LNCaP clone FGC (cell line): ENCODE results near the gene TMEM117.

Source experiments
- DNase-seq: peaks from one replicate; pipeline ENCODE4 v3.0.0-alpha.2; 2011; ENCODE audit warnings: low read depth
- H3K4me3 ChIP-seq: 2 replicates; pipeline ENCODE4 v1.5.1; 2011; ENCODE audit warnings: mild to moderate bottlenecking, low read depth, low read length, control low read depth
- TF ChIP-seq, protein P1 (sequence below): IDR thresholded peaks from 2 replicates; pipeline ENCODE4 v1.5.1; 2012; ENCODE audit warnings: mild to moderate bottlenecking; ENCODE audit not compliant: control insufficient read depth, insufficient read depth; ENCODE audit errors: extremely low read depth

The TMEM117 gene

DNA sequence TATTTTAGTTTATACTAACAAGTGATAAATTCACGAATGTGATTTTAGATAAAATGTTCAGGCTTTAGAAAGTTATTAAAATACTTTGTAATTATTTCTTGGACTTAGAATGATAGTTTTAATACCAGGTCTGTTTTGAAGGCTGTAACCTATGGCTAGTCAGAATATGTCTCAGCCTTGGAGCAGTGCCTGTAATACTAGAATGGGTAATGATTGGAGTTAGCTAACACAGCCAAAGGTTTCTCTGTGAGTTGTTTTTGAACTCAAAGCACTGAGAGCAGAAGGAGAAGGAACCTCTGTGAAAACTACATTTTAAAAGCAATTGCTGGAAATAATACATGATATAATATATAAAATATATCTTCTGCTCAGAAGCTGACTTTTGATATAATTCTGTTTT, 110.1 kb downstream of the TMEM117 start:
- DNase-seq, result no peak
- no peak overlapping the region for H3K4me3 ChIP-seq
- TF ChIP-seq, protein P1, sequence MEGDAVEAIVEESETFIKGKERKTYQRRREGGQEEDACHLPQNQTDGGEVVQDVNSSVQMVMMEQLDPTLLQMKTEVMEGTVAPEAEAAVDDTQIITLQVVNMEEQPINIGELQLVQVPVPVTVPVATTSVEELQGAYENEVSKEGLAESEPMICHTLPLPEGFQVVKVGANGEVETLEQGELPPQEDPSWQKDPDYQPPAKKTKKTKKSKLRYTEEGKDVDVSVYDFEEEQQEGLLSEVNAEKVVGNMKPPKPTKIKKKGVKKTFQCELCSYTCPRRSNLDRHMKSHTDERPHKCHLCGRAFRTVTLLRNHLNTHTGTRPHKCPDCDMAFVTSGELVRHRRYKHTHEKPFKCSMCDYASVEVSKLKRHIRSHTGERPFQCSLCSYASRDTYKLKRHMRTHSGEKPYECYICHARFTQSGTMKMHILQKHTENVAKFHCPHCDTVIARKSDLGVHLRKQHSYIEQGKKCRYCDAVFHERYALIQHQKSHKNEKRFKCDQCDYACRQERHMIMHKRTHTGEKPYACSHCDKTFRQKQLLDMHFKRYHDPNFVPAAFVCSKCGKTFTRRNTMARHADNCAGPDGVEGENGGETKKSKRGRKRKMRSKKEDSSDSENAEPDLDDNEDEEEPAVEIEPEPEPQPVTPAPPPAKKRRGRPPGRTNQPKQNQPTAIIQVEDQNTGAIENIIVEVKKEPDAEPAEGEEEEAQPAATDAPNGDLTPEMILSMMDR, result no peak

DNA sequence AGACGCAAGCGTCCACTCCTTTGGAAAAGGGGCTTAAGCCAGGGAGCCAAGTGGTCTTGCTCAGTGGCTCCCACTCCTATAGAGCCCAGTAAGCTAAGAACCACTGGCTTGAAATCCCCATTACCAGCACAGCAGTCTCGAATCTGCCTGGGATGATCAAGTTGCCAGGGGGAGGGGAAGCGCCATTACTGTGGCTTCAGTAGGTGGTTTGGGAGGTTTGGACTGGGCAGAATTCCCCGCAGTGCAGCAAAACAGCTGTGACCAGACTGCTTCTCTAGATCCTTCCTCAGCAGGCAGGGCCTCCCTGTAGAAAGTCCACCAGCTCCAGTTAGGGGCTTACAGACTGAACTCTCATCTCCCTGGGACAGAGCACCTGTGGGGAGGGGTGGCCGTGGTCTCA, 115.4 kb downstream of the TMEM117 start:
- DNase-seq, result no peak
- TF ChIP-seq, protein P1, result no peak
- H3K4me3 ChIP-seq, result no peak overlapping the region

DNA sequence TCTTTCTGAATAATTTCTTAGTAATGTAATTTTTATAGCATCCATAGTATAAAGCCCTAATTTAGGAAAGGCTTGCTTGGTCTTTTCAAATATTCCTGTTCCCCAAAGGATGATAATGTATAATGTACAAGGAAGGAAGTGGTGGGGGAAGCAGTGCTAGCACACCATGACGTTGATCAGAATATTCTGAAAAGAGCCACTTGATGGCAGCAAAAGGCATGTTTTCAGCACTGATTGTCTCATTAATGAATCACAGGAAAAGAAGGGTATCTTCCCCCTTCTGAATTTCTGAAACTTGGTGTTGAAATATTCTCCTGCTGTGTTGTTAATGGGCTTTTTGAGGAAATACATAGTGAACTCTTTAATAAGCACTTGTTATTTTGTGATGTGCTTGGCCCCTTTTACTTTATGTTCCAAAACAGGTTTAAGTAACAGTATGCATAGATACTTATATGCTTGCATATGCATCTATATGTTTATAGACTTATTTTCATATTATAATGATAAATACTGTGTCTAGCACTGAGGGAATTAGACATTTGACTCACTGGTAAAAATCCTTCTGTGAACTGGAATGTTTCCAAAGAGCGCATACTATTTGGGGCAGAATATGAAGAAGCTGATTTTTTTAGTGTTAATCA, 122.0 kb downstream of the TMEM117 start:
- no peak overlapping the region for H3K4me3 ChIP-seq
- DNase-seq, result no peak
- TF ChIP-seq, protein P1, result peak; percentile 71

DNA sequence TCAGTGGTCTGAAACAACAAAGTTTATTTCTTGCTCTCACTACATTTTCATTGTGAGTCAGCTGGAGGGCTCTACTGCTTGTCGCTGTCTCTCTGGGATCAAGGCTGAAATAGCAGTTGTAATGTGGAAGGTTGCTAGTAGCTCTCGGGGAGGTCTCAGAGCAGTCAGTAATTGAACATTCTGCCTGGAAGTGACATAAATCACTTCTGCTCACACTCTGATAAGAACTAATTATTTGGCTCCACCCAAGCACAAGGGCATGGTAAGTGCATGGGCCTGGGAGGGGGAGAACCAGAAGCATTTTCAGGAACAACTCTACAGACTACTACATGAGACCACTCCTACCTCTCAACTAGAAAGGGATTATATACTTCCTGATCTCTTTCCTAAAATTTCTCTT, 128.2 kb downstream of the TMEM117 start:
- TF ChIP-seq, protein P1, result no peak
- DNase-seq, result no peak

DNA sequence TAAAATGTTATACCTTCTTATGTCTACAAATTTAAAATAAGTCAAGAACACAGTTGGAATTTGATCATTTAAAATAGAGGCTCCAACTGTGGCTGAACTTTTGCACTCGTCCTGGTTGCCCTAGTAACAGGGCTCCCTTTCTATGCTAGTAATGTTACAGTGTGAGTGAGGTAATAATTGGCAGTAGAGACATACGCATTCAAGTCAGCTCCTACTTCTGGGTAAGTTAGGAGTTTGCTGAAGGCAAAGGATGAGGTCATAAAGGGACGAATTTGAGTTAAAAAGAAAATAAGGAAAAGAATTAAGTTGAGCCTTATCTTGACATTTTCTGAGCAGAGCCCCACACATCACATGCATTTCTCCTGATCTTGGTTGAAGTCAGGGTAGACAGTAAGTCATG, 129.1 kb downstream of the TMEM117 start:
- DNase-seq, result no peak
- TF ChIP-seq, protein P1, result no peak
- H3K4me3 ChIP-seq, result no peak overlapping the region

More for the DNA sequence above, 128.2 kb downstream of the TMEM117 start:
- H3K4me3 ChIP-seq, result no peak overlapping the region

DNA sequence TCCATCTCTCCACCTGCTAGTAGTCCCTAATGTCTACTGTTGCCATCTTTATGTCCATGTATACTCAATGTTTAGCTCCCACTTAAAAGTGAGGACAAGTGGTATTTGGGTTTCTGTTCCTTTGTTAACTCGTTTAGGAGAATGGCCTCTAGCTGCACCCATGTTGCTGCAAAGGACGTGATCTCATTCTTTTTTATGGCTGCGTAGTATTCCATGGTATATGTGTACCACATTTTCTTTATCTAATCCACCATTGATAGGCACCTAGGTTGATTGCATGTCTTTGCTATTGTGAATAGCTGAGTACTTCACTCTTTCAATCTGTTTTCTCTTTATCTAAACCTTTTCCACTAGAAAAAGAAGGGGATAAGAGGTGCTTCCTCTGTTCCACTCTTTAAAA, 130.0 kb downstream of the TMEM117 start:
- DNase-seq, result no peak
- TF ChIP-seq, protein P1, result no peak
- no peak overlapping the region for H3K4me3 ChIP-seq

DNA sequence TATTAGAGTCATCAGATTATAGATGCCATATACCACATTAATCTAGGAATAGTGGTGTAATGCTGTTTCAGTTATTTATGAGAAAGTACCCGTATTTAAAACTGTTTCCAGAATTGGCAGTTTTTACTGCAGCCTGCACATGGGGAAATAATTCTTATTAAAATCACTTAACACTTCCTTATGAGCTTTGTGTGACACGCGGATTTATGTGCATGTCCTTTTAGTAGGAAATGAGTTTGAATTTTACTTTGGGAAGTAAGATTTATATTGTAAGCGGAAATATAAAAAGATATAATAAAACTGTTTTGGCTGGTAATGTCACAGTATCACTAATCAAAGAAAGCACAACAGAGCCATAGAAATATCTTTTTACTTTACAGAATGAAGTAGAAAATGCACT, 132.9 kb downstream of the TMEM117 start:
- no peak overlapping the region for H3K4me3 ChIP-seq

More for the DNA sequence above, 132.9 kb downstream of the TMEM117 start:
- TF ChIP-seq, protein P1, result no peak
- no peak for DNase-seq
